Testis (tissue), 2 donors: ENCODE results near the gene OSBP.

Experiments
- POLR2A ChIP-seq: fragments of 450-650 bp; IDR thresholded peaks from one replicate; pipeline ENCODE4 v1.6.1; 2017; ENCODE audit warnings: antibody characterized with exemption, mild to moderate bottlenecking, moderate library complexity
- TF ChIP-seq, protein P1 (sequence below), 3 experiments: fragments of 450-650 bp in 2 of 3; fragments of 200-600 bp in 1 of 3; sonication (generic) in 1 of 3; IDR thresholded peaks; one replicate each; pipeline ENCODE4 v1.5.1; 2016 to 2019; ENCODE audit warnings: antibody characterized with exemption in 3 of 3, mild to moderate bottlenecking in 2 of 3, moderate library complexity in 1 of 3

- TF ChIP-seq, protein P1, sequence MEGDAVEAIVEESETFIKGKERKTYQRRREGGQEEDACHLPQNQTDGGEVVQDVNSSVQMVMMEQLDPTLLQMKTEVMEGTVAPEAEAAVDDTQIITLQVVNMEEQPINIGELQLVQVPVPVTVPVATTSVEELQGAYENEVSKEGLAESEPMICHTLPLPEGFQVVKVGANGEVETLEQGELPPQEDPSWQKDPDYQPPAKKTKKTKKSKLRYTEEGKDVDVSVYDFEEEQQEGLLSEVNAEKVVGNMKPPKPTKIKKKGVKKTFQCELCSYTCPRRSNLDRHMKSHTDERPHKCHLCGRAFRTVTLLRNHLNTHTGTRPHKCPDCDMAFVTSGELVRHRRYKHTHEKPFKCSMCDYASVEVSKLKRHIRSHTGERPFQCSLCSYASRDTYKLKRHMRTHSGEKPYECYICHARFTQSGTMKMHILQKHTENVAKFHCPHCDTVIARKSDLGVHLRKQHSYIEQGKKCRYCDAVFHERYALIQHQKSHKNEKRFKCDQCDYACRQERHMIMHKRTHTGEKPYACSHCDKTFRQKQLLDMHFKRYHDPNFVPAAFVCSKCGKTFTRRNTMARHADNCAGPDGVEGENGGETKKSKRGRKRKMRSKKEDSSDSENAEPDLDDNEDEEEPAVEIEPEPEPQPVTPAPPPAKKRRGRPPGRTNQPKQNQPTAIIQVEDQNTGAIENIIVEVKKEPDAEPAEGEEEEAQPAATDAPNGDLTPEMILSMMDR (IDR thresholded peaks at IDR 0.05) = no peak
- TF ChIP-seq POLR2A = no peak
Measured at GRCh38 chr11:59560702-59561473, 54.7 kb downstream of the OSBP start.
